Activated B cell treated with CpG ODN at 0.5 μM for 24 hours (primary cell): Measurements from ENCODE around the gene RRP8. TPM values are rescaled to one million over a fixed set of nuclear protein-coding genes. Genes with fewer than 3 reads are reported as not detected.

ENCODE experiments used
- ATAC-seq: fragments of 200-7000 bp; cut with Tn5 transposase; one replicate; pipeline ENCODE4 v1.10.0; 2021; ENCODE audit warnings: low read depth, mild to moderate bottlenecking, moderate library complexity
- CTCF ChIA-PET: fragments of 350-600 bp; sonication (Branson Sonifier 250); formaldehyde crosslinking; loops from one replicate; lab custom pipeline; 2021; ENCODE audit warnings: antibody characterized with exemption; lab: Charles Lee
- POLR2A ChIA-PET: fragments of 350-600 bp; sonication (Branson Sonifier 250); formaldehyde crosslinking; loops from one replicate; lab custom pipeline; 2021; ENCODE audit warnings: antibody characterized with exemption; lab: Charles Lee
- DNase-seq: peaks from one replicate; pipeline ENCODE4 v3.0.0; 2022
- H3K27ac Mint-ChIP-seq: one replicate; pipeline ENCODE4 v1.8.0; 2020; ENCODE audit warnings: mixed read lengths
- H3K27me3 Mint-ChIP-seq: one replicate; pipeline ENCODE4 v1.8.0; 2021; ENCODE audit warnings: mixed read lengths
- H3K36me3 Mint-ChIP-seq: one replicate; pipeline ENCODE4 v1.8.0; 2021; ENCODE audit warnings: low read depth, mixed read lengths
- H3K4me1 Mint-ChIP-seq: one replicate; pipeline ENCODE4 v1.8.0; 2021; ENCODE audit warnings: mixed read lengths
- H3K4me3 Mint-ChIP-seq: one replicate; pipeline ENCODE4 v1.8.0; 2020; ENCODE audit warnings: mild to moderate bottlenecking, mixed read lengths
- H3K9me3 Mint-ChIP-seq: one replicate; pipeline ENCODE4 v1.8.0; 2020; ENCODE audit warnings: mixed read lengths
- CTCF ChIP-seq: fragments of 200-600 bp; IDR thresholded peaks from one replicate; pipeline ENCODE4 v1.8.0; 2022; ENCODE audit warnings: antibody characterized with exemption, mild to moderate bottlenecking
- intact Hi-C: fragments of 100-400 bp; cut with micrococcal nuclease; formaldehyde crosslinking; loops from one replicate; pipeline ENCODE4 v1.15.1; 2024
- total RNA-seq: library from RNA; stranded (reverse); gene quantifications from 2 replicates; pipeline ENCODE4 v1.2.3, GENCODE V29; 2022

RRP8 gene
- total RNA-seq, 1 donor from 2014 or later: 29.1 TPM

DNA sequence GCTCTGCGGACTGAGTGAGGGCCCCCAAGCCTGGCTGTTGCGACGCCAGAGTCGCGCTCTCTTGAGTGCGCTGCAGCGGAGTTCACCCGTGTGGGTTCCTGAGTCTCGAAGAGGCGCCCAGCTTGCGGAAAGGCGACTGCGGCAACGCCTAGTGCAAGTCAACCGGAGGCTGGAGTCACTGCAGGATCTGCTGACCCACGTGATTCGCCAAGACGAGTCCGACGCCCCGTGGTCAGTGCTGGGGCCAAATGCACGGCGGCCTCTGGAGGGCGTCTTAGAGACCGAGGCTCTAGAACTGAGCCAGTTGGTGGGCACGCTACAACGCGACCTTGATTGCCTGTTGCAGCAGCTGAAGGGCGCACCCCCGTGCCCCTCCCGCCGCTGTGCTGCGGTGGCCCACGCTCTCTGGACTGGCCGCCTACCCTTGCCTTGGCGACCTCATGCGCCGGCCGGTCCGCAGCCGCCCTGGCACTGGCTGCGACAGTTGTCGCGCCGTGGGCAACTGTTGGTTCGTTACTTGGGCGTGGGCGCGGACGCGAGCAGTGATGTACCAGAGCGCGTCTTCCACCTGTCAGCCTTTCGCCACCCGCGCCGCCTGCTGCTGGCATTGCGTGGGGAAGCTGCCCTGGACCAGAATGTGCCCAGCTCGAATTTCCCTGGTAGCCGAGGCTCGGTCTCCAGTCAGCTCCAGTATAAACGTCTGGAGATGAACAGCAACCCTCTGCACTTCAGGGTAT lies 32.6 kb downstream of the RRP8 start:
- ChIA-PET CTCF (no interaction called here), POLR2A (no interaction called here)
- Mint-ChIP-seq H3K36me3 (peaks cover 3% of the 10 kb centered on the region), H3K27ac (no peak overlapping the region), H3K9me3 (no peaks in the 10 kb centered on the region), H3K27me3 (no peaks in the 10 kb centered on the region), H3K4me3 (no peak overlapping the region), H3K4me1 (no peaks in the 10 kb centered on the region)
- intact Hi-C loops: no loop called here
- no peak for TF ChIP-seq CTCF
- no peak for DNase-seq
- ATAC-seq: no peak

DNA sequence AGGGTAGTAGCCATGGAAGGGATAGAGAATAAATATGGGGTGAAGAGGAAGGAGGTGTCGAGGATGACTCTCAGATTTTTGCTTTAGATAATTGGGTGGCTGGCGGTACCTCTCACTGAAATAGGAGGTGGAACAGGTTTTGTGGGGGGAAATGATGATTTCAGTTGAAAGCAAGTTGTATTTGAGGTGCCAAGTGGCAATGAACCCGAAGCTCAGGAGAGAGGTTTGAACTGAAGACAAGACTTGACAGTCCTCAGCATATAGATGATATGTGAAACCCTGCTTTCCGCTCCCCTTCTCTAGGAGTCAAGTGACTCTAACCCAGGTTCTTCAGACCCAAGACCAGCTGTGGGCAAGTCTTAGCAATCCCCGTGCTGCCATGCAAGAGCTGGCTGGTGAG lies 33.7 kb downstream of the RRP8 start:
- no peaks in the 10 kb centered on the region for H3K9me3 Mint-ChIP-seq
- no peak overlapping the region for H3K27ac Mint-ChIP-seq

GRCh38 chr11:6568191-6568918 lies 35.1 kb downstream of the RRP8 start:
- no peaks in the 10 kb centered on the region for H3K9me3 Mint-ChIP-seq
- intact Hi-C loops: no loop called here
- no peak for TF ChIP-seq CTCF
- no peak overlapping the region for H3K4me3 Mint-ChIP-seq
- ChIA-PET CTCF (no interaction called here), POLR2A (no interaction called here)
- H3K27ac Mint-ChIP-seq: no peak overlapping the region
- no peaks in the 10 kb centered on the region for H3K27me3 Mint-ChIP-seq
- ATAC-seq (no peak), DNase-seq (no peak)
- no peaks in the 10 kb centered on the region for H3K4me1 Mint-ChIP-seq
- peaks cover 10% of the 10 kb centered on the region for H3K36me3 Mint-ChIP-seq

More for the DNA sequence above, 33.7 kb downstream of the RRP8 start:
- no peak for ATAC-seq
- Mint-ChIP-seq H3K27me3 (no peaks in the 10 kb centered on the region), H3K36me3 (peaks cover 6% of the 10 kb centered on the region), H3K4me3 (no peak overlapping the region), H3K4me1 (no peaks in the 10 kb centered on the region)
- intact Hi-C loops: no loop called here
- CTCF ChIA-PET: no interaction called here
- POLR2A ChIA-PET: no interaction called here
- TF ChIP-seq CTCF: no peak
- DNase-seq: no peak

DNA sequence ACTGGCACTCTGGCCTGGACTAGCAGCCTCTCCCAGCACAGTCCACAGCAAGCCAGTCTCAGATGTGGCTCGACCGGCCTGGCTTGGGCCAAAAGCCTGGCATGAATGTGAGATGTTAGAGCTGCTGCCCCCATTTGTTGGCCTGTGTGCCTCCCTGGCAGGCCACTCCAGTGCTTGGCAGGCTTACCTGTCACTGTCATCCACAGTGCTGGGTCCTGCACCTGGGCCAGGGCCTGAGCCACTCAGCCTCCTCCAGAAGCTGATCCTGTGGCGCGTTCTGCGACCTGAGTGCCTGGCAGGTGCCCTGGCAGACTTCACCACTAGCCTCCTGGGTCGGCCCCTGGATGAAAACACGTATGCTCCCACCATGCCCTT lies 36.1 kb downstream of the RRP8 start:
- Mint-ChIP-seq H3K27ac (no peak overlapping the region), H3K9me3 (no peaks in the 10 kb centered on the region), H3K36me3 (peaks cover 15% of the 10 kb centered on the region), H3K27me3 (no peaks in the 10 kb centered on the region), H3K4me3 (no peak overlapping the region), H3K4me1 (no peaks in the 10 kb centered on the region)
- CTCF ChIA-PET: no interaction called here
- POLR2A ChIA-PET: no interaction called here
- intact Hi-C loops: no loop called here
- DNase-seq (no peak), ATAC-seq (no peak)
- no peak for TF ChIP-seq CTCF

DNA sequence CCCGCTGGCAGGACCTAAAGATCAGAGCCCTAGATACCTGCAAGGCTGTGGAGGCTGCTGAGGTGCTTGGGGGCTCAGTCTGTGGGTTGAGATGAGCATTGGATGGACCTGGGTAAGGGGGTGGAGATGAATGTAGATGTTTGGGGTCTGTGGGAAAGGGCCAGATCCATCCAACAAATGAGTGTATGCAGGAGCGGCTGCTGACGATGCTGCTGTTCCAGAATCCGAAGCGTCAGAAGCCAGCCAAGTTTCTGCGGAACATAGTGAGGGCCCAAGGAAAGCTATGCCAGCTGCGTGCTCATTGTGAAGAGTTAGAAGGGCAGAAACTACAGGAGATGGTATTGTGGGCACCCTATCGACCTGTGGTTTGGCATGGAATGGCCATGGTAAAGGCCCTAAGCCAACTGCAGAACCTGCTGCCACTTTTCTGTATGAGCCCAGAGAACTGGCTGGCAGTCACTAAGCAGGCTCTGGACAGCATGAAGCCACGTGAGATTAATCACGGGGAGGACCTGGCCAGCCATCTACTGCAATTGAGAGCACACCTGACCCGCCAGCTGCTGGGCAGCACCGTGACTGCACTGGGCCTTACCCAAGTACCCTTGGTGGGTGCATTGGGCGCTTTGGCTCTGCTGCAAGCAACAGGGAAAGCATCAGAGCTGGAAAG lies 36.6 kb downstream of the RRP8 start:
- no peaks in the 10 kb centered on the region for H3K4me1 Mint-ChIP-seq
- H3K27me3 Mint-ChIP-seq: no peaks in the 10 kb centered on the region
- intact Hi-C loops: no loop called here
- peaks cover 17% of the 10 kb centered on the region for H3K36me3 Mint-ChIP-seq
- H3K9me3 Mint-ChIP-seq: no peaks in the 10 kb centered on the region
- no peak for TF ChIP-seq CTCF
- ChIA-PET POLR2A (no interaction called here), CTCF (no interaction called here)
- H3K27ac Mint-ChIP-seq: no peak overlapping the region
- ATAC-seq (no peak), DNase-seq (no peak)
- H3K4me3 Mint-ChIP-seq: no peak overlapping the region
